ENCODE data around the gene SUPT20HL1.

SUPT20HL1 gene

GRCh38 chrX:24399550-24399949 lies 39.1 kb downstream of the SUPT20HL1 start:
- no peak for DNase-seq

GRCh38 chrX:24405959-24406358 lies 45.5 kb downstream of the SUPT20HL1 start:
- DNase-seq: no peak

Data from NCI-H524 (cell line).